HepG2 (cell line): ENCODE results near the gene PLA2G4F. TPM values are rescaled to one million over a fixed set of nuclear protein-coding genes. Genes with fewer than 3 reads are reported as not detected.

ENCODE experiments used
- ATF1 ChIP-seq: IDR thresholded peaks from 2 replicates; pipeline ENCODE4 v1.6.1; 2016; ENCODE audit warnings: mild to moderate bottlenecking, control low read depth
- GTF2F1 ChIP-seq: fragments of 150-350 bp; IDR thresholded peaks from 2 replicates; pipeline ENCODE4 v1.6.1; 2014; ENCODE audit warnings: low read length
- HMGXB3 ChIP-seq: sonication (generic); formaldehyde crosslinking; IDR thresholded peaks from 2 replicates; pipeline ENCODE4 v1.4.0; 2020; ENCODE audit warnings: missing genetic modification reagents, borderline replicate concordance
- PRDM15 ChIP-seq: sonication (generic); formaldehyde crosslinking; IDR thresholded peaks from 2 replicates; pipeline ENCODE4 v1.4.0; 2020; ENCODE audit warnings: missing genetic modification reagents
- ZBTB42 ChIP-seq: sonication (generic); formaldehyde crosslinking; IDR thresholded peaks from 2 replicates; pipeline ENCODE4 v1.5.0; 2020; ENCODE audit warnings: mild to moderate bottlenecking, missing genetic modification reagents
- ZNF225 ChIP-seq: sonication (generic); formaldehyde crosslinking; IDR thresholded peaks from 2 replicates; pipeline ENCODE4 v1.4.0; 2020; ENCODE audit warnings: mild to moderate bottlenecking, missing genetic modification reagents
- ZNF562 ChIP-seq: sonication (generic); formaldehyde crosslinking; IDR thresholded peaks from 2 replicates; pipeline ENCODE4 v1.8.0; 2022; ENCODE audit warnings: missing genetic modification reagents, borderline replicate concordance
- ZNF564 ChIP-seq: sonication (generic); formaldehyde crosslinking; IDR thresholded peaks from 2 replicates; pipeline ENCODE4 v1.8.1; 2023; ENCODE audit warnings: mild to moderate bottlenecking, missing genetic modification reagents
- ZNF652 ChIP-seq: IDR thresholded peaks from 2 replicates; pipeline ENCODE4 v1.6.1; 2016; ENCODE audit warnings: low read depth, borderline replicate concordance
- ZNF746 ChIP-seq: sonication (generic); formaldehyde crosslinking; IDR thresholded peaks from 2 replicates; pipeline ENCODE4 v1.8.0; 2022; ENCODE audit warnings: mild to moderate bottlenecking, missing genetic modification reagents
- ZNF777 ChIP-seq: sonication (generic); formaldehyde crosslinking; IDR thresholded peaks from 2 replicates; pipeline ENCODE4 v1.4.0; 2020; ENCODE audit warnings: missing genetic modification reagents
- ZNF879 ChIP-seq: sonication (generic); formaldehyde crosslinking; IDR thresholded peaks from 2 replicates; pipeline ENCODE4 v1.8.1; 2023; ENCODE audit warnings: missing genetic modification reagents
- polyA plus RNA-seq, 8 experiments: library from polyadenylated mRNA; depleted of rRNA in 3 of 8; stranded (reverse) in 7 of 8; unstranded in 1 of 8; fragments of >200 nt; fragmentation: Illumina TruSeq in 4 of 8; extraction: Trizol in 4 of 8; gene quantifications; 2 replicates each; pipeline versions ENCODE4 v1.2.1 to v1.2.3, GENCODE V29; 2011 to 2016; ENCODE audit warnings: low read depth in 4 of 8, missing spikeins in 1 of 8, mixed read lengths in 1 of 8; ENCODE audit not compliant: insufficient read depth in 1 of 8
- total RNA-seq, 5 experiments: library from RNA; depleted of rRNA; stranded (reverse); fragments of >200 nt; fragmentation: Illumina TruSeq; extraction: Trizol; gene quantifications; 2 replicates each; pipeline ENCODE4 v1.2.3, GENCODE V29; 2016; ENCODE audit warnings: low read depth in 1 of 5
- TF ChIP-seq, protein P1 (sequence below): sonication (generic); formaldehyde crosslinking; IDR thresholded peaks from 2 replicates; pipeline ENCODE4 v1.4.0; 2020; ENCODE audit warnings: missing genetic modification reagents
- TF ChIP-seq, protein P2 (sequence below): sonication (generic); formaldehyde crosslinking; IDR thresholded peaks from 2 replicates; pipeline ENCODE4 v1.8.0; 2022; ENCODE audit warnings: mild to moderate bottlenecking, missing genetic modification reagents, moderate library complexity
- TF ChIP-seq, protein P3 (sequence below): sonication (generic); formaldehyde crosslinking; IDR thresholded peaks from 2 replicates; pipeline ENCODE4 v1.8.1; 2023; ENCODE audit warnings: mild to moderate bottlenecking, missing genetic modification reagents

Gene PLA2G4F
- total and polyA plus RNA-seq, 2 of the 13 experiments (the other 11 are each of a cell fraction or from before 2014, with no cell fraction given): 0.07 TPM; not detected in 1

DNA sequence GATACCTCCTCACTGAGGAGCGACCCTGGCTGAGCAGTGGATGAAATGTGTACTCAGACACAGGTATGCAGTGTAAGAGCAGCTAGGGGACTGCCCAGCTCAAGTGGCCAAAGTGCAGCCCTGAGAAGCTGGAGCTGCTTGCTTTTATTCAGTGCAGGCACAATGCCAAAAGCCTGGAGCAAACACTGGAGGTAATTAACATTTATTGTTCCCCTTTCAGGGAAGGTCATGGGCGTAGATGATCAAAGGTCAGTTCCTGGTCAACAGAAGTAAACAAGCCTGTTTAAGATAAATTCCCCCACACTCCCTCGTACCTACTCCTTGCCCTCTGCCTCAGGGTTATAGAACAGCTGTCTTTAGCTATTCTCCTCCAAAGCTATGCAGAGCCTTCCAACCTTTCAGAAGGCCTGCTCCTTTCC lies 17.5 kb downstream of the PLA2G4F start (continued):
- TF ChIP-seq, protein P1, sequence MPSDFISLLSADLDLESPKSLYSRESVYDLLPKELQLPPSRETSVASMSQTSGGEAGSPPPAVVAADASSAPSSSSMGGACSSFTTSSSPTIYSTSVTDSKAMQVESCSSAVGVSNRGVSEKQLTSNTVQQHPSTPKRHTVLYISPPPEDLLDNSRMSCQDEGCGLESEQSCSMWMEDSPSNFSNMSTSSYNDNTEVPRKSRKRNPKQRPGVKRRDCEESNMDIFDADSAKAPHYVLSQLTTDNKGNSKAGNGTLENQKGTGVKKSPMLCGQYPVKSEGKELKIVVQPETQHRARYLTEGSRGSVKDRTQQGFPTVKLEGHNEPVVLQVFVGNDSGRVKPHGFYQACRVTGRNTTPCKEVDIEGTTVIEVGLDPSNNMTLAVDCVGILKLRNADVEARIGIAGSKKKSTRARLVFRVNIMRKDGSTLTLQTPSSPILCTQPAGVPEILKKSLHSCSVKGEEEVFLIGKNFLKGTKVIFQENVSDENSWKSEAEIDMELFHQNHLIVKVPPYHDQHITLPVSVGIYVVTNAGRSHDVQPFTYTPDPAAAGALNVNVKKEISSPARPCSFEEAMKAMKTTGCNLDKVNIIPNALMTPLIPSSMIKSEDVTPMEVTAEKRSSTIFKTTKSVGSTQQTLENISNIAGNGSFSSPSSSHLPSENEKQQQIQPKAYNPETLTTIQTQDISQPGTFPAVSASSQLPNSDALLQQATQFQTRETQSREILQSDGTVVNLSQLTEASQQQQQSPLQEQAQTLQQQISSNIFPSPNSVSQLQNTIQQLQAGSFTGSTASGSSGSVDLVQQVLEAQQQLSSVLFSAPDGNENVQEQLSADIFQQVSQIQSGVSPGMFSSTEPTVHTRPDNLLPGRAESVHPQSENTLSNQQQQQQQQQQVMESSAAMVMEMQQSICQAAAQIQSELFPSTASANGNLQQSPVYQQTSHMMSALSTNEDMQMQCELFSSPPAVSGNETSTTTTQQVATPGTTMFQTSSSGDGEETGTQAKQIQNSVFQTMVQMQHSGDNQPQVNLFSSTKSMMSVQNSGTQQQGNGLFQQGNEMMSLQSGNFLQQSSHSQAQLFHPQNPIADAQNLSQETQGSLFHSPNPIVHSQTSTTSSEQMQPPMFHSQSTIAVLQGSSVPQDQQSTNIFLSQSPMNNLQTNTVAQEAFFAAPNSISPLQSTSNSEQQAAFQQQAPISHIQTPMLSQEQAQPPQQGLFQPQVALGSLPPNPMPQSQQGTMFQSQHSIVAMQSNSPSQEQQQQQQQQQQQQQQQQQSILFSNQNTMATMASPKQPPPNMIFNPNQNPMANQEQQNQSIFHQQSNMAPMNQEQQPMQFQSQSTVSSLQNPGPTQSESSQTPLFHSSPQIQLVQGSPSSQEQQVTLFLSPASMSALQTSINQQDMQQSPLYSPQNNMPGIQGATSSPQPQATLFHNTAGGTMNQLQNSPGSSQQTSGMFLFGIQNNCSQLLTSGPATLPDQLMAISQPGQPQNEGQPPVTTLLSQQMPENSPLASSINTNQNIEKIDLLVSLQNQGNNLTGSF: no peak
- TF ChIP-seq ZNF225 (CRISPR knock-in tag): no peak
- no peak for TF ChIP-seq ZNF562 (CRISPR knock-in tag)
- no peak for TF ChIP-seq ZBTB42
- TF ChIP-seq ZNF777 (CRISPR knock-in tag): no peak
- no peak for TF ChIP-seq PRDM15
- peak; percentile 71 for TF ChIP-seq ATF1 (CRISPR knock-in tag)
- TF ChIP-seq ZNF746 (CRISPR knock-in tag): no peak; the same call in 1 of the 2 replicates
- TF ChIP-seq ZNF652: peak; percentile 15; the same call in 1 of the 2 replicates
- no peak for TF ChIP-seq ZNF879 (CRISPR knock-in tag)
- 0 out of 2 replicates have a peak, but pooled peaks have one; percentile 37 for TF ChIP-seq HMGXB3
- TF ChIP-seq ZNF564: peak; percentile 54; the same call in 1 of the 2 replicates
- TF ChIP-seq GTF2F1: no peak
- TF ChIP-seq, protein P2, sequence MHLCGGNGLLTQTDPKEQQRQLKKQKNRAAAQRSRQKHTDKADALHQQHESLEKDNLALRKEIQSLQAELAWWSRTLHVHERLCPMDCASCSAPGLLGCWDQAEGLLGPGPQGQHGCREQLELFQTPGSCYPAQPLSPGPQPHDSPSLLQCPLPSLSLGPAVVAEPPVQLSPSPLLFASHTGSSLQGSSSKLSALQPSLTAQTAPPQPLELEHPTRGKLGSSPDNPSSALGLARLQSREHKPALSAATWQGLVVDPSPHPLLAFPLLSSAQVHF: no peak
- TF ChIP-seq, protein P3, sequence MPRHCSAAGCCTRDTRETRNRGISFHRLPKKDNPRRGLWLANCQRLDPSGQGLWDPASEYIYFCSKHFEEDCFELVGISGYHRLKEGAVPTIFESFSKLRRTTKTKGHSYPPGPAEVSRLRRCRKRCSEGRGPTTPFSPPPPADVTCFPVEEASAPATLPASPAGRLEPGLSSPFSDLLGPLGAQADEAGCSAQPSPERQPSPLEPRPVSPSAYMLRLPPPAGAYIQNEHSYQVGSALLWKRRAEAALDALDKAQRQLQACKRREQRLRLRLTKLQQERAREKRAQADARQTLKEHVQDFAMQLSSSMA (CRISPR knock-in tag): no peak
